Brain pericyte (primary cell): ENCODE measurements around the gene ITGA3.
"Not testable (repeated sequence)": the region's sequence is repeated elsewhere in the genome, so short reads cannot be mapped to it uniquely, and the experiment has no call there.

ENCODE experiments used
- DNase-seq: peaks from one replicate; pipeline ENCODE4 v3.0.0-alpha.2; 2012; ENCODE audit warnings: low read depth, low spot score

Gene ITGA3

DNA sequence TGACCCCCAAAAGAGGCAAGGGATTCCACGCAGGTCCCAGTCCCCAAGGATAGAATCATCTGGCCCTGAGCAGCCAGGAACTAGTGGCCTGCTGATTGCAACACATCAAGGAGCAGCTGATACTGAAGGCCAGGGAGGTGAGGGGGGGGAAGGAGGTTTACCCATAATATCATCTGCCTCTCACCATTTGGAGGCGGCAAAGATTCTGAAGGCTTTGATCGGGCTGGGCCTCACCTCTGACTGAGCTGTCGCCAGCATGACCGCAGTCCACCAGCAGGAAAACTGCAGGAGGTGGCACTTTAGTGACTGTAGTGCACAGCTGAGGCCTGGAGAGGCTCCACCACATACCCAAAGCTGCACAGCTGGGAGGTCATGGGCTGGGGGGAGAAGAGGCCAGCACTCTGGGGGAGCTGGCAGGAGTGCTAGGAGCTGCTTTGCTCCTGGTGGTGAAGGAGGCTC, 20.5 kb upstream of the ITGA3 start:
- DNase-seq, result no peak

DNA sequence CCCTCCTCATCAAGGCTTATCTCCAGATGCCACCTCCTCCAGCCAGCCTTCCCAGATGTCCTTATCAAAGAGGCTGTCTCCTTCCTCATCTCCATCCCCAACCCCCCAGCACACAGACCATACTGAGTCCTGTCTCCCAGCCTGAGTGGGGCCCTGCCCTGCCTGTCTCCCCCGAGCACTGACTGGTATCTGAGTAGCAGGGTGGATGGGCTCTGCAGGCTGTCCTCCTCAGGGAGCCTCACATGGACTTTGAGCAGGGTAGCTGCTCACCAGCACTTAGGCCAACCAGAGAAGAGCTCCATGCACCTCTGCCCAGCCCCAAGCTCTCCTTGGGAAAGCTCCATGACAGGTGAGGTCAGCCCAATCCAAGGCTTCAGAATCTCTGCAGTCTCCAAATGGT, 20.0 kb upstream of the ITGA3 start:
- no peak for DNase-seq

- no peak for DNase-seq
These were observed 19.3 kb upstream of the ITGA3 start for GRCh38 chr17:50036455-50037261.

DNA sequence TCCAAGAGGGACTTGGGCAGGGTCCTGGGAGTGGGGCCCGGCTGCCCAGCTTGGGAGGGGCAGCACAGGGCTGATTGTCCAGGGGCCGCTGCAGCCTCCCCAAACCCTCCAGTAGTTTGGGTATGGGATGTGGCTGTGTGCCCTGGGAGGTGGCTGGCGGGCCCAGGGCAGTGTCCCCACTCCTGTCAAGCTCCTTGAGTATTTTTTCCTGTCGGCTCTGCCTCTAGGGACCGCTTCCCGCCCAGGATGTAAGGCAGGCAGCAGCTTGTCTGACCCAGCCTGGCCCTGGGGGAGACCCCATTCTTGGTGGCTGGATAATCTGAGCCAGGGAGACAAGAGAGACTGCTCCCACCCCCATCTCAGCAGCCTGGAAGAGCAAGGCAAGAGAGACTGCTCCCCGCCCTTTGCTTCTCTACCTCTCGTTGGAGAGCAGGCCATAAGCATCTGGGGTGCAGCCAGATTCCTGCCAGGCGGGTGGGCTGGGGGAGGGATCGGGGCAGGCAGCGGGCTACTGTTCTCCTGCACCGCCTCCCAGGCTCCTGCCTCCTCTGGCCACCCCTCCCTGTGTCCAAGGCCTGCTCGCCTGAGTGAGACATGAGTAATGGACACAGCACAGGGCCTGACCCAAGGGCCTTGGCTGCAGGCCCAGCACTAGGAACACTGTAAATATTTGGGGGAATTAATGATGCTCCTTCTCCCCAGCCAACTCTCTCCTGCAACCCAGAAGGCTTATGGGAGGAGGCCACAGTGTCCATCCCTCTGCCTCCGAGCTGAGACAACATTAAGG, 18.4 kb upstream of the ITGA3 start:
- no peak for DNase-seq

DNA sequence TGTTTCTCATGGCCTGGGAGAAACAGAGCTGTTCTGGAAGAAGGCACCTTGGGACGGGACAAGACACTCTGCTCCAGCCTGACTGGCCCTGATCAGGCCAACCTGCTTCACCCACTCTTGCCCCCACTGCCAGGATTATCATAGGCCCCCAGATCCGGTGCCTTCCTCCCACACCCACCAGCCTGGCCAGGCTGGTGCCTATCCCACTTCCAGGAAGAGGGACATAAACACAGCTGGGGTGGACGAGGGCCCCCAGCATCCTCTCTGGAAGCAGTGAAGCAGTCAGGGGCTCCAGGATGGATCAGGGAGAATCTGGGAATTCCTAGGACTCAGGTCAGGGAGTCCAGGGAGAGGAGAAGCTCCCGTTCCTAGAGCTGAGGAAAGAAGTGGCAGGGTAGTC, 16.9 kb upstream of the ITGA3 start:
- no peak for DNase-seq

DNA sequence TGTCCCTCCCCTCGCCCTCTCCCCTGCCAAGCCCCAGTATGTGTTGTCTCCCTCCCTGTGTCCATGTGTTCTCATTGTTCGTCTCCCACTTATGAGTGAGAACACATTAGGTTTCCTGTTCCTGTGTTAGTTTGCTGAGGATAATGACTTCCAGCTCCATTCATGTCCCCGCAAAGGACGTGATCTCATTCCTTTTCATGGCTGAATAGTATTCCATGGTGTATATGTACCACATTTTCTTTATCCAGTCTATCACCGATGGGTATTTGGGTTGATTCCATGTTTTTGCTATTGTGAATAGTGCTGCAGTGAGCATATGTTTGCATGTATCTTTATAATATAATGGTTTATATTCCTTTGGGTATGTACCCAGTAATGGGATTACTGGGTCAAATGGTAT, 15.4 kb upstream of the ITGA3 start:
- not testable (repeated sequence) for DNase-seq

DNA sequence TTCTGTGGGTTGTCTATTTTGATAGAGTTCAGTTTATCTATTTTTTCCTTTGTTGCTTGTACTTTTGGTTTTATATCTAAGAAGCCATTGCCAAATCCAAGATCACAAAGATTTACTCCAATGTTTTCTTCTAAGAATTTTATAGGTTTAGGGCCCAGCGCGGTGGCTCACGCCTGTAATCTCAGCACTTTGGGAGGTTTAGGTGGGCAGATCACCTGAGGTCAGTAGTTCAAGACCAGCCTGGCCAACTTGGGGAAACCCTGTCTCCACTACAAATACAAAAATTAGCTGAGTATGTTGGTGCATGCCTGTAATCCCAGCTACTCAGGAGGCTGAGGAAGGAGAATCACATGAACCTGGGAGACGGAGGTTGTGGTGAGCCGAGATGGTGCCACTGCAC, 13.7 kb upstream of the ITGA3 start:
- no peak for DNase-seq

GRCh38 chr17:50043290-50044148, 12.4 kb upstream of the ITGA3 start:
- no peak for DNase-seq

GRCh38 chr17:50044483-50044882, 11.4 kb upstream of the ITGA3 start:
- DNase-seq, result no peak

DNA sequence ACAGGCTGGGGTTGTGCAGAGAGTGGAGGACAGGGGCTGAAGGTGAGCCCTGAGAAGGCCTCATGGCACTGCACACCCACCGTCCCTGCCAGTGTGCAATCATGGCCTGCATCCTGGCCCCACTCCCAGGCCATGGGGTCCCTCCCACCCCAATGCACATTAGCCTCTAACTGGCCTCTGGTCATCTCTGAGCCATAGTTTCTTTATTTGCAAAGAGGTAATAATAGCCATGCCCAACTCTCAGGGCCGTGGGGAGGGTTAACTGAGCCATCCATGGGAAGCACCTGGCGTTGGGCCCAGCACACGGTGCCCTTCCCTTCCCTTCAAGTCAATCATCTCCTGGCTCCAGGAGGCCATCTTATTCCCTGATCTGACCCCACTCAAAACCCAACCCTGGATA, 10.8 kb upstream of the ITGA3 start:
- no peak for DNase-seq

DNA sequence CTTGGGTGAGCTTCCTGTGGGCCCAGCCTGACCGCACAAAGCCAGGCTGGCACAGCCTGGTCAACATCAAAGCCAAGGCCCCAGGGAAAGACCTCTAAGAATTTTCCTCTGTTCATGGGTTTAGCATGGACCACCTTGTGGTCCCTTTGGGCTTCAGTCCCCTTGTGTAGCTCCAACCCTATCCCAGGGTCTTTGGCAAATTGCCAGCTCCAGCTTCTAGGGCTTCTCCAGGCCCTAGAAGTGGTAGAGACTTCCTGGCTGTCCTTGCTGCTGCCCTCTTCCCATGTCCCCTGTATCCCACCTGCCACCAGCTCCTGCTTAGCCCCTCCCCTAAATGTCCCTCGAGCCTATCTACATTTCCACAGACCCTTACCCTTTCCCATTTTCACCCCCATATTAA, 9.7 kb upstream of the ITGA3 start:
- DNase-seq, result no peak

DNA sequence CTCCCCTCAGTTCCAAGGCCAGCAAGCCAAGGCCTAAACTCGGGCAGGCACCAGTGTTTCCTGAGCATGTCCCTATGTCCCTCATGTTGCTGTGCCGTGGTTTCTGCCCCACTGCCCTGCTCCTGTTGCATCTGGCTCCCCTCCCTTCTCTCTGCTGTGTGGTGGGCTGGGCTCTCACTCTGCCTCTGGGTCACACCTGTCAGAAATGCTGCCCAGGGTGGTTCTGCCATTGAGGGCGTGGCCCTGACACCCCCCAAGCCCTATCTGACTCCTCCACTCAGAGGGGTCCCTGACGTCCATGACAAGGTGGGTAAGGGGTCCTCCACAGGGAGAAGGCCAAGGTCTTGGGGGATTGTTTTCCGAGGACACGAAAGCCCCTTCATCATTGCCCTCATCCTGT, 9.2 kb upstream of the ITGA3 start:
- no peak for DNase-seq

GRCh38 chr17:50047083-50047482, 8.8 kb upstream of the ITGA3 start:
- DNase-seq, result no peak

- no peak for DNase-seq
These were observed 8.3 kb upstream of the ITGA3 start for GRCh38 chr17:50047488-50048126.

GRCh38 chr17:50048146-50048720, 7.7 kb upstream of the ITGA3 start:
- DNase-seq, result no peak

GRCh38 chr17:50048988-50049387, 6.9 kb upstream of the ITGA3 start:
- no peak for DNase-seq

GRCh38 chr17:50049636-50050035, 6.3 kb upstream of the ITGA3 start:
- no peak for DNase-seq

DNA sequence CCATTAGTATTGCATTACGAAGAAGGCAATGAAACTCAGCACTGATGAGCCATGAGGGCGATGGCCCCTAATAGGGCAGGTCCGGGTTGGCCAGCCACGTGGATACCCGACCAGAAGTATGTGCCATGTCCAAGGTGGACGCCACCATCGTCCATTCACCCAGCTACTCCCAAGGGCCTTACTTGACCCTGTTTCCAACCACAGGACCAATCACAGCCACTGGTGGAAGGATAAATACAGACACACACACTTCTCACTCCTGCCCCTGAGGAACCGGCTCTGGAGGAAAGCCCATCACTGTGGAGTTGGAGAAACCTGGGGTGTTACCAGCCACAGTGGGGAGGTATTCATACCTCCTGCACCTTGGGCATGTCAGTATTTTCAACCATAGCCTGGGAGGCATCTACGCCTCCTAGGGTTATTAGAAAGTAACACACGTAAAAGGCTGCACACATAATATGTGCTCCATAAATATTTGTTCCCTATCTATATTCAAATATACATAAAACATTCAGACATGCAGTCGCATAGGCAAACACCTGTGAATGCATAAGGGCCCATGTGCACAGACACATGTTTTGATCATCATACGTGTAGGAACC, 5.4 kb upstream of the ITGA3 start:
- no peak for DNase-seq

- no peak for DNase-seq
These were observed 4.8 kb upstream of the ITGA3 start for GRCh38 chr17:50051082-50051576.

GRCh38 chr17:50051606-50052005, 4.3 kb upstream of the ITGA3 start:
- DNase-seq, result no peak
